MM.1S (cell line): ENCODE results near the gene PTCRA.
"Not testable (repeated sequence)": the region's sequence is repeated elsewhere in the genome, so short reads cannot be mapped to it uniquely, and the experiment has no call there.

Source experiments
- DNase-seq: peaks from one replicate; pipeline ENCODE4 v3.0.0-alpha.2; 2015
- H2AFZ ChIP-seq: fragments of 300-600 bp; sonication (generic); 2 replicates; pipeline ENCODE4 v1.6.0; 2016; ENCODE audit warnings: antibody characterized with exemption, low read length
- H3F3A ChIP-seq: fragments of 300-600 bp; sonication (generic); 2 replicates; pipeline ENCODE4 v1.6.1; 2016; ENCODE audit warnings: mild to moderate bottlenecking, antibody characterized with exemption, low read length, moderate library complexity, mixed read lengths; ENCODE audit not compliant: insufficient read depth
- H3K27ac ChIP-seq: fragments of 300-600 bp; sonication (generic); 2 replicates; pipeline ENCODE4 v1.5.1; 2016; ENCODE audit warnings: mild to moderate bottlenecking, low read length
- H3K27me3 ChIP-seq: fragments of 300-600 bp; sonication (generic); replicated peaks from 2 replicates; pipeline ENCODE4 v1.6.0; 2016; ENCODE audit warnings: low read length; ENCODE audit not compliant: insufficient read depth
- H3K36me3 ChIP-seq: fragments of 300-600 bp; sonication (generic); replicated peaks from 2 replicates; pipeline ENCODE4 v1.6.1; 2016; ENCODE audit warnings: mild to moderate bottlenecking, low read length, mixed read lengths; ENCODE audit not compliant: insufficient read depth
- H3K4me1 ChIP-seq: fragments of 300-600 bp; sonication (generic); 2 replicates; pipeline ENCODE4 v1.6.1; 2016; ENCODE audit warnings: low read length, mixed read lengths
- H3K4me2 ChIP-seq: fragments of 300-600 bp; sonication (generic); 2 replicates; pipeline ENCODE4 v1.6.0; 2016; ENCODE audit warnings: low read depth, low read length
- H3K4me3 ChIP-seq: fragments of 300-600 bp; sonication (generic); 2 replicates; pipeline ENCODE4 v1.5.1; 2016; ENCODE audit warnings: low read length, mixed read lengths
- H3K79me2 ChIP-seq: fragments of 300-600 bp; sonication (generic); 2 replicates; pipeline ENCODE4 v1.6.1; 2016; ENCODE audit warnings: mixed run types, low read length, mixed read lengths
- H3K9ac ChIP-seq: fragments of 300-600 bp; sonication (generic); 2 replicates; pipeline ENCODE4 v1.6.1; 2016; ENCODE audit warnings: low read length, mixed read lengths
- H3K9me2 ChIP-seq: fragments of 300-600 bp; sonication (generic); replicated peaks from 2 replicates; pipeline ENCODE4 v1.6.1; 2016; ENCODE audit warnings: mild to moderate bottlenecking, low read length, mixed read lengths; ENCODE audit not compliant: insufficient read depth
- H3K9me3 ChIP-seq: fragments of 300-600 bp; sonication (generic); replicated peaks from 2 replicates; pipeline ENCODE4 v1.6.1; 2016; ENCODE audit warnings: mild to moderate bottlenecking, low read length, mixed read lengths; ENCODE audit not compliant: insufficient read depth
- H4K20me1 ChIP-seq: fragments of 300-600 bp; sonication (generic); 2 replicates; pipeline ENCODE4 v1.6.1; 2016; ENCODE audit warnings: mild to moderate bottlenecking, low read length, moderate library complexity, mixed read lengths; ENCODE audit not compliant: insufficient read depth
- CTCF ChIP-seq: fragments of 300-600 bp; sonication (generic); IDR thresholded peaks from 2 replicates; pipeline ENCODE4 v1.5.1; 2016; ENCODE audit warnings: antibody characterized with exemption, low read length, mixed read lengths
- EZH2 ChIP-seq: fragments of 300-600 bp; sonication (generic); optimal IDR thresholded peaks from 2 replicates; pipeline ENCODE3; 2017; ENCODE audit warnings: low read depth, mild to moderate bottlenecking, antibody characterized with exemption, low read length, mixed read lengths
- EZH2phosphoT487 ChIP-seq: fragments of 300-600 bp; sonication (generic); IDR thresholded peaks from 2 replicates; pipeline ENCODE4 v1.6.1; 2018; ENCODE audit warnings: antibody characterized with exemption, low read length

The PTCRA gene

GRCh38 chr6:42938987-42939809 lies 23.3 kb downstream of the PTCRA start:
- Histone ChIP-seq H2AFZ (no peak overlapping the region), H3K27ac (no peak overlapping the region), H3K9ac (no peak overlapping the region), H4K20me1 (no peaks in the 10 kb centered on the region; the same call in 1 of the 2 replicates), H3K4me1 (no peaks in the 10 kb centered on the region), H3F3A (no peaks in the 10 kb centered on the region), H3K27me3 (no peaks in the 10 kb centered on the region), H3K4me2 (no peak overlapping the region), H3K36me3 (peaks cover 3% of the 10 kb centered on the region; the same call in 1 of the 2 replicates), H3K4me3 (no peak overlapping the region), H3K9me2 (no peaks in the 10 kb centered on the region), H3K9me3 (no peaks in the 10 kb centered on the region), H3K79me2 (peaks cover 16% of the 10 kb centered on the region)
- no peak for TF ChIP-seq EZH2
- TF ChIP-seq EZH2phosphoT487 = no peak
- TF ChIP-seq CTCF = no peak
- no peak for DNase-seq

GRCh38 chr6:42939810-42940167 lies 23.9 kb downstream of the PTCRA start:
- no peak for DNase-seq
- Histone ChIP-seq H2AFZ (no peak overlapping the region), H3K9me3 (no peaks in the 10 kb centered on the region), H3K9ac (no peak overlapping the region), H3K27me3 (no peaks in the 10 kb centered on the region), H4K20me1 (no peaks in the 10 kb centered on the region), H3K36me3 (no peaks in the 10 kb centered on the region), H3K4me3 (no peak overlapping the region), H3K4me1 (no peaks in the 10 kb centered on the region), H3K79me2 (peaks cover 11% of the 10 kb centered on the region), H3F3A (no peaks in the 10 kb centered on the region), H3K27ac (no peak overlapping the region), H3K9me2 (no peaks in the 10 kb centered on the region), H3K4me2 (no peak overlapping the region)
- TF ChIP-seq EZH2 = no peak

DNA sequence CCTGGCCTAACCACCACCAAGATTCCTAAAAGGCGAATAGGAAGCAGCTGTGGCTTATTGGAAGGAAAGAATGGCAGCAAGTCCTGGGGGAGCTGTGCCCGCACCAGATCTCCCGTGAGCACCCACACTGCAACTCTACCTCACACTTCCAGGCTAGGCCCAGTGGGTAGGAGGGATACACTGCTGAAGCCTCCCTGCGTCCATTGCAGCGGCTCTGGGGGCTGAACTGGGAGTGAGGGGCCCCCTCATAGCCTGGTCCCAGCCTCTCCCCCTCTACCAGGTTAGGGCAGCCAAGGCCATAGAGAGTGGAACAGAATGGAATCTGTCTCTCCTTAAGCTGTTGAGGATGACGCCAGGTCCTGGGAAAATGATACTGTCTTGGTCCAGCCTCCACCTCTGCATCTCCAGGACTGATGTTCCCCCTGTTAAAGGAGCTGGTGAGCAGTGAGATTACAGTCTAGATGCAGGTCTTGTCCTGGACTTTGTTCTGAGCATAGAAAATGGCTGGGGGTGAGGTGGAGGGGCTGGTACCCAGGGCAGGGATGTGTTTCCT lies 24.7 kb downstream of the PTCRA start:
- Histone ChIP-seq H3K4me2 (no peak overlapping the region), H2AFZ (no peak overlapping the region), H3K79me2 (peaks cover 7% of the 10 kb centered on the region), H3F3A (no peaks in the 10 kb centered on the region), H3K27ac (no peak overlapping the region), H3K36me3 (no peaks in the 10 kb centered on the region), H3K9me3 (no peaks in the 10 kb centered on the region), H3K4me3 (no peak overlapping the region), H3K27me3 (no peaks in the 10 kb centered on the region), H3K4me1 (no peaks in the 10 kb centered on the region), H4K20me1 (no peaks in the 10 kb centered on the region), H3K9me2 (no peaks in the 10 kb centered on the region), H3K9ac (no peak overlapping the region)
- no peak for DNase-seq
- TF ChIP-seq EZH2phosphoT487 = no peak
- no peak for TF ChIP-seq EZH2
- TF ChIP-seq CTCF = no peak

DNA sequence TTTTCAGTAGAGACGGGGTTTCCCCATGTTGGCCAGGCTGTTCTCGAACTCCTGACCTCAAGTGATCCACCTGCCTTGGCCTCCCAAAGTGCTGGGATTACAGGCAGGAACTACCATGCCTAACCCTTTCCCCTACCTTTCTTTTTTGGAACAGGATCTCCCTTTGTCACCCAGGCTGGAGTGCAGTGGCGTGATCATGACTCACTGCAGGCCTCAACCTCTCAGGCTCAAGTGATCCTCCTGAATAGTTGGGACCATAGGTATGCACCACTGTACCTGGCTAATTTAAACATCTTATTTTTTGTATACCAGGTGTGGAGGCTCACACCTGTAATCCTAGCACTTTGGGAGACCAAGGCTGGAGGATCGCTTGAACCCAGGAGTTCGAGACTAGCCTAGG lies 25.5 kb downstream of the PTCRA start:
- H3K4me1 ChIP-seq, H3K9me3 ChIP-seq, H2AFZ ChIP-seq, H3K9ac ChIP-seq, H3K27ac ChIP-seq, H4K20me1 ChIP-seq, H3K36me3 ChIP-seq, H3K4me3 ChIP-seq, H3K79me2 ChIP-seq, H3F3A ChIP-seq, H3K4me2 ChIP-seq, H3K27me3 ChIP-seq, H3K9me2 ChIP-seq, DNase-seq: not testable (repeated sequence)
